Natural killer cell (primary cell): ENCODE measurements around the gene EPHA2. TPM values are rescaled to one million over a fixed set of nuclear protein-coding genes. Genes with fewer than 3 reads are reported as not detected.

Source experiments
- ATAC-seq, 3 donors: fragments of 150-1000 bp in 2 of 3; fragments of 200-7000 bp in 1 of 3; cut with Tn5 transposase; 1 replicate in 1 of 3; 2 replicates in 2 of 3; pipeline ENCODE4 v1.10.0; 2021; ENCODE audit warnings: mild to moderate bottlenecking in 2 of 3, moderate library complexity in 2 of 3
- DNase-seq, 2 donors: peaks; one replicate each; pipeline versions ENCODE4 v3.0.0 to v3.0.0-alpha.2; 2013 to 2021; ENCODE audit warnings: mixed read lengths in 1 of 2
- H3K27ac ChIP-seq: one replicate; pipeline ENCODE4 v1.5.1; 2013; ENCODE audit warnings: mild to moderate bottlenecking, low read length
- H3K27me3 ChIP-seq: one replicate; pipeline ENCODE4 v1.6.1; 2013; ENCODE audit warnings: low read length; ENCODE audit not compliant: control insufficient read depth, insufficient read depth
- H3K36me3 ChIP-seq: one replicate; pipeline ENCODE4 v1.6.1; 2013; ENCODE audit warnings: low read length; ENCODE audit not compliant: control insufficient read depth, insufficient read depth
- H3K4me1 ChIP-seq: one replicate; pipeline ENCODE4 v1.6.1; 2013; ENCODE audit warnings: low read length; ENCODE audit not compliant: control insufficient read depth, insufficient read depth
- H3K4me3 ChIP-seq: one replicate; pipeline ENCODE4 v1.5.1; 2013; ENCODE audit warnings: low read length
- H3K9me3 ChIP-seq: one replicate; pipeline ENCODE4 v1.6.1; 2013; ENCODE audit warnings: low read length; ENCODE audit not compliant: control insufficient read depth, insufficient read depth
- H3K27ac Mint-ChIP-seq, 2 donors: one replicate each; pipeline ENCODE4 v1.8.0; 2022; ENCODE audit warnings: mild to moderate bottlenecking in 2 of 2, mixed read lengths in 2 of 2, moderate library complexity in 1 of 2
- H3K27me3 Mint-ChIP-seq, 2 donors: one replicate each; pipeline ENCODE4 v1.8.0; 2022; ENCODE audit warnings: low read depth in 2 of 2, mixed read lengths in 2 of 2
- H3K36me3 Mint-ChIP-seq: one replicate; pipeline ENCODE4 v1.8.0; 2022; ENCODE audit warnings: mixed read lengths
- H3K4me1 Mint-ChIP-seq, 2 donors: one replicate each; pipeline ENCODE4 v1.8.0; 2022; ENCODE audit warnings: mixed read lengths in 2 of 2
- H3K4me3 Mint-ChIP-seq: one replicate; pipeline ENCODE4 v1.8.0; 2022; ENCODE audit warnings: mild to moderate bottlenecking, moderate library complexity, mixed read lengths
- H3K9me3 Mint-ChIP-seq, 2 donors: one replicate each; pipeline ENCODE4 v1.8.0; 2022; ENCODE audit warnings: mixed read lengths in 2 of 2
- CTCF ChIP-seq: fragments of 200-600 bp; IDR thresholded peaks from one replicate; pipeline ENCODE4 v1.8.0; 2022; ENCODE audit warnings: antibody characterized with exemption
- WGBS: methylation state at CpG from one replicate; pipeline ENCODE4 v1.1.7; 2013; ENCODE audit warnings: missing lambda C conversion rate; ENCODE audit not compliant: insufficient coverage; 5-methylcytosine and 5-hydroxymethylcytosine counted together
- intact Hi-C: fragments of 100-400 bp; cut with micrococcal nuclease; formaldehyde crosslinking; loops from one replicate; pipeline ENCODE4 v1.14.2; 2022
- total RNA-seq, 4 donors: library from RNA; stranded (reverse); fragments of 120-200 nt in 1 of 4; gene quantifications; one replicate each; pipeline versions ENCODE4 v1.2.3 to v1.2.4, GENCODE V29; 2013 to 2022

EPHA2 gene
- total RNA-seq, 3 donors from 2014 or later (not counting 1 experiment from before 2014, with no cell fraction given) = 0.13 TPM; not detected in 2

GRCh38 chr1:16143566-16144324 is 12.1 kb downstream of the EPHA2 start:
- Histone ChIP-seq H3K27me3 (no peaks in the 10 kb centered on the region), H3K4me3 (no peak overlapping the region), H3K27ac (no peak overlapping the region), H3K9me3 (no peaks in the 10 kb centered on the region), H3K4me1 (peaks cover 8% of the 10 kb centered on the region), H3K36me3 (no peaks in the 10 kb centered on the region)
- ATAC-seq (no peak), DNase-seq (no peak)
- H3K36me3 Mint-ChIP-seq = no peaks in the 10 kb centered on the region
- TF ChIP-seq CTCF = no peak
- intact Hi-C loops = no loop called here
- 78% methylated on average over 18 of the region's 18 CpGs for WGBS
- no peak overlapping the region for H3K4me3 Mint-ChIP-seq
- H3K4me1 Mint-ChIP-seq = peaks cover 0 to 14% of the 10 kb centered on the region in 2 donors
- H3K27ac Mint-ChIP-seq = no peak overlapping the region
- peaks cover 0 to 6% of the 10 kb centered on the region in 2 donors for H3K27me3 Mint-ChIP-seq
- no peaks in the 10 kb centered on the region for H3K9me3 Mint-ChIP-seq

GRCh38 chr1:16143005-16143565 is 12.8 kb downstream of the EPHA2 start:
- Mint-ChIP-seq H3K9me3 (no peaks in the 10 kb centered on the region), H3K27me3 (peaks cover 0 to 8% of the 10 kb centered on the region in 2 donors), H3K36me3 (no peaks in the 10 kb centered on the region), H3K4me3 (no peak overlapping the region), H3K4me1 (peaks cover 0 to 16% of the 10 kb centered on the region in 2 donors), H3K27ac (no peak overlapping the region)
- intact Hi-C loops = no loop called here
- no peak overlapping the region for H3K27ac ChIP-seq
- no peaks in the 10 kb centered on the region for H3K27me3 ChIP-seq
- DNase-seq (no peak), ATAC-seq (no peak)
- no peak overlapping the region for H3K4me3 ChIP-seq
- H3K36me3 ChIP-seq = no peaks in the 10 kb centered on the region
- H3K9me3 ChIP-seq = no peaks in the 10 kb centered on the region
- peaks cover 8% of the 10 kb centered on the region for H3K4me1 ChIP-seq
- 96% methylated on average over 7 of the region's 7 CpGs for WGBS
- TF ChIP-seq CTCF = no peak

- Mint-ChIP-seq H3K9me3 (no peaks in the 10 kb centered on the region), H3K4me3 (no peak overlapping the region), H3K4me1 (peaks cover 0 to 16% of the 10 kb centered on the region in 2 donors), H3K27me3 (peaks cover 0 to 8% of the 10 kb centered on the region in 2 donors), H3K36me3 (no peaks in the 10 kb centered on the region), H3K27ac (no peak overlapping the region)
- no peak for DNase-seq
- no peaks in the 10 kb centered on the region for H3K9me3 ChIP-seq
- no peaks in the 10 kb centered on the region for H3K27me3 ChIP-seq
- H3K36me3 ChIP-seq = no peaks in the 10 kb centered on the region
- WGBS = 93% methylated on average over 5 of the region's 5 CpGs
- no peak overlapping the region for H3K27ac ChIP-seq
- ATAC-seq = no peak
- intact Hi-C loops = no loop called here
- no peak overlapping the region for H3K4me3 ChIP-seq
- H3K4me1 ChIP-seq = peaks cover 8% of the 10 kb centered on the region
- no peak for TF ChIP-seq CTCF
These were observed 13.4 kb downstream of the EPHA2 start for GRCh38 chr1:16142383-16142995.
